NCI-H2196 (cell line): ENCODE data around the gene RGS7.
"Not testable (repeated sequence)": the region's sequence is repeated elsewhere in the genome, so short reads cannot be mapped to it uniquely, and the experiment has no call there.

Source experiments
- DNase-seq: peaks from one replicate; lab custom pipeline; 2025; ENCODE audit not compliant: unreplicated experiment; lab: John Stamatoyannopoulos, UW

The RGS7 gene

DNA sequence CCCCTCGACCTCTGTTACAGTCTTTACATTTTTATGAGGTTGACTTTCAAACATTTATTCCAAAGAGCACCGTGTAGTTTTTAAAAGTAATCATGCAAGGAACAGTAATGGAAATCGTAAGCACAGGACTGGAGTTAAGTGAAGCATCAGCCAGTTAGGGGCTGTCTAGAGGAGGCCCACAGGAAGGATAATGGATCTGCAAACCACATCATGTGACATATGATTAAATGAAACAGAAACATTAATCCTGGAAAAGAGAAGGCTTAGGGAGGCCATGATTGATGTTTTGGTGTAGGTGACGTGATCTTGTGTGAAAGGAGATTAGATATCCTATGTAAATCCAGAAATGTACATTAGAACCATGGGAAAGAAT lies 25.0 kb downstream of the RGS7 start:
- DNase-seq, result no peak

DNA sequence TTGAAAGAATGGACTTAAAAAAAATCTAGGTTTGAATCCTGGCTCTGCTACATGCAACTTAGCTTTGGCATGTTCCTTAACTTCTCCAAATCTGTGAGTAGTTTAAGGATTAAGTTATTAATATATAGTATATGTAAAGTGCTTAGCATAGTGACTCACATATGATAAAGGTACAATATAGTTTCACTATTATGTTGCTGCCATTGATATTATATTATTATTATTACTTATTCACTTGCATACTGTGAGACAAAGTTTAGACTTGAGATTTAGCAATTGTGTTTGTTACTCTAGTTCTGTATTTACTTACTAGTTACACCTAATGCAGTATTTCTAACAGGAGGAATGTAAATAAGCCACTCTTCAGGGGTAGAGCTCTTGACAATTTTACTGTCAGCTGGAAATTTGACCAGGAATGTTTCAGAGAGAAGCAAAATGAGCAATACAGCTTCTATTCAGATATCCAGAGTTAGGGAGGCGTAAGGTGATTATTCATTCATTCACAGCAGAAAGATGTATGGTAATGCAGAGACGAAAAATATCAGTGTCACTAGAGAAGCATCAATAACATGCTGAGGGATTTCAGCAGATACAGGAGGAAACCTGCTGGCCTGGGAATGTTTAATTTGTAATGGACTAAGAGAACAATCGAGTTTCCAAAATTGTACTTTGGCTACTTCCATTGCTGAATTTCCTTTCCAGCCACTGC lies 25.5 kb downstream of the RGS7 start:
- DNase-seq, result no peak

DNA sequence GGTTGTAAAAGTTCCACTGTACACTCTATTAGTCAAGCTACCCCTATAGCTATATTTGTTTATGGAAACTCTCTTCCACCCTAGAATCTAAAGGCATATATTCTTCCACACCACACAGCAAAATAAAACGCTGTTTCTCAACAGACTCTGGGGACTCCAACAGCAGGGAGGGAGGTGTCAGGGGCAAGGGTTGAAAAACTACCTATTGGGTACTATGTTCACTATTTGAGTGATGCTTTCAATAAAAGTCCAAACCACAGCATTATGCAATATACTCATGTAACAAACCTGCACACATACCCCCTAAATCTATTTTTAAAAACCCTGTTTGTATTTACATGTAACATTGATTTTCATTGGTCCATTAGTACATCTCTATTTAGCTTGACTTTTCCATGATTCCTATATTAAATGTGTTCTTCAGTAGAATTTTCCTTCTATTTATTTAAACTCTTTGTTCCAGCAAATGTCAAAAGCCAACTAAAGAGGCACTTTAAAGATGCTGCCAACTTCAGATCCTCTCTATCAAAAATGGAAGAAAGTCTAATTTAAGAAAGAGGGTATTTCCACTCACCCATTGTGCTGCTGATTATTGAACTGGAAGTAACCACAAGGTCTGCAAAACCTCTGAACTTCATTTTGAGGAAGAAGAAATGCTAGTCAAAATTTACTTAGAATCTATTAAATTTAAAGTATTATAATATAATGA lies 26.2 kb downstream of the RGS7 start:
- no peak for DNase-seq

DNA sequence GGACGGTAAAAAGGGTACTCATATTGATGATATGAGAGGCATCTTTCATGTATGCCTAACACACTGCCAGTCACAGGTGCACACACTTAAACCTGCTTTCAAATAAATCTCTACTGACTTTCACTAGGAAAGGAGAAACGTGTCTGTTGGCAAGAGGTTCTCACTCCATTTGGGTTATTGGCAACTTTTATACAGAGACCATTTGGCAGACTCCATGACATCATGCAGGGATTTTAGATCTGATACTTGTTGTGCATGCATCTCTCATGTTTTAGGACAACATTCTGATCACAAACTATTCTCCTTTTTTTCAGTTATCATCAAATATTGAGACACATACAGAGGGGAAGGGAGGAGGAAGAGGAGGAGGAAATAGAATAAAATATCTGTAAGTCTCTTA lies 31.5 kb downstream of the RGS7 start:
- DNase-seq, result no peak

DNA sequence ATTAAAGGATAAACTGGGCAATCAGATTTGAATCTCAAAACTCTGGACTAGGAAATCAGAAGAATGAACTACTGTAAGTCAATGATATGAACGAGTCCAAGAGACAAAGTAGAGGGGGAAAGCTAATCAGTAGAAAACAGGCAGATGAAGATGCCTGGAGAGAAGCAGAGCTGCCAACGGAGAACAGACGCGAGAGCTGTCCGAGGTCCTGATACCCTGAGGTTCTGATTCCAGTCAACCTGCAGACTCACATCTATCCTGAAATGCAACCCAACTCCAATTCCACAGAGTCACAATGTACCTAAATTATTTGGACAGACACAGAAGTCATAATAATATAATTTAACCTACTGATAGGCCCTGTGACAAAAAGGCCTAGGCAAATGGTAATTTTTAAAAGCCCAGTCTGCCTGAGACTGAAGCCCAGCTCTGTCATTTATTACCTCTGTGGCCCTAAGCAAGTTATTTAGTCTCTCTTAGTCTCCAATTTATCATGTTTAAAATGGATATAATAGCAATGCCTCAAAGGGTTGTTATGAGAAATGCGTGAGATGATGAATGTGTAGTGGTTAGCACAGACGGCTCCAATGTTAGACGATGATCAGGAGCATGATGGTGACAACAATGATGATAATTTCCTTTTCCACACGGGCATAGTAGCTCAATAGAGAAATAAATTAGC lies 33.4 kb downstream of the RGS7 start:
- no peak for DNase-seq

DNA sequence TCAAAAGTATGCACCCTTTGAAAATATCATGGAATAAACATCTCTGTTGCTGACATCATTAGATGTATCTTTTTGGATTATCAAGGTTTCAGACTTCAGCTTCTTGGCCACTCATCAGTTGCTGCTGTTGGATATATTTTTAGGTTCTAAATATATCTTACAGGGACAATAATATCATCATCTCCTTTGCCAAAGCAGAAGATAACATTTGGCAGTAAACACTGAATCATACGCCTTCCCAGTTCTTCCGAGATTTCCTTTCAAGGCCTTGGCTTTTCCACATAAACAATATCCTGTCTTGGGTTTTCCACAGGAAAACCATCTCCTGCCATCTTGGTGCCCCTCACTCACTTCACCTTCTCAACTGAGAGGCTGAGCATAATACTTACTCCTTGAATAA lies 39.3 kb downstream of the RGS7 start:
- DNase-seq, result no peak

DNA sequence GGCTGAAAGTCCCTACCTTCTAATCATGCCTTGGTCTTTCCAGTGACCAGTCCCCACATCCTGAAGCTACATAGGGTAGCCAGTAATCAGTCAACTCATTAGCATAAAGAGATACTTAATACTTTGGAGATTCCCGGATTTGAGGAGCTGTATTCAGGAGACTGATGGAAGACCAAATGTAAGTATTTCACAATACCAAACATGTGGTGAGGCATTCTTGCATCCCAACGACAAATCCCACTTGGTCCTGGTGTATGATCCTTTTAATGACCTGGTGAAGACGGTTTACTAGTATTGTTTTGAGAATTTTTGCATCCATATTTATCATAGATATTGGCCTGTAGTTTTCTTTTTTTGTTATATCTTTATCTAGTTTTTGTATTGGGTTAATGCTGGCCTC lies 40.6 kb downstream of the RGS7 start:
- DNase-seq, result no peak

DNA sequence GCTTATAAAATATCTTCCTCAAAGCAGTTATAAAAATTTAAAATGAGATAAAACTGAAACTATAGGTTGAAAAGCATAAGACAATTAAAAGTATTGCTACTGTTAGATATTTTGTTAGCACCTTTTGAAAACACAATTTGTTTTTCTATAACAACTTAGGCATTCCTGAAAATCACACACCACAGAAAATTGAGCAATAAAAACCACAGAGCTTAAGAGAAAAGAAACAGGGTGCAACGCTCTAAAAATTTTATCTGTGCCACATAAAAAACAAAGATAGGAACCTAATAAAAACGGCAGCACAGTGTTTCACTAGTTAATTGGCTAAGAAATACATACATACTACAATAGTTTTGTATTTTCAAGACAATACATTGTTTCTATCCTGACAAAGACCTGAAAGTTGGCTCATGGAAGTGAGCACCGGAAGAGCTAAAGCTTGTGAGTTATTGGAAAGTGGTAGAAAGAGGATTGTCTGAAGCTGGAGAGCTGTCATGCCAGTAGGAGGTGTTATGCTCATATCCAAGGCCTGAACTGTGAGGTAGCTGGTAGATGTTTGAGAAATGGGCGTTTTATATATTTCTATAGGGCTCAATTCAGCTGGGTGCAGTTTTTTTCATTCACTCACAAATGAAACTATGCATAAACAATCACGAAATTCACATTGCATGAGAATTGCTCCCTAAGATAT lies 45.8 kb downstream of the RGS7 start:
- no peak for DNase-seq

DNA sequence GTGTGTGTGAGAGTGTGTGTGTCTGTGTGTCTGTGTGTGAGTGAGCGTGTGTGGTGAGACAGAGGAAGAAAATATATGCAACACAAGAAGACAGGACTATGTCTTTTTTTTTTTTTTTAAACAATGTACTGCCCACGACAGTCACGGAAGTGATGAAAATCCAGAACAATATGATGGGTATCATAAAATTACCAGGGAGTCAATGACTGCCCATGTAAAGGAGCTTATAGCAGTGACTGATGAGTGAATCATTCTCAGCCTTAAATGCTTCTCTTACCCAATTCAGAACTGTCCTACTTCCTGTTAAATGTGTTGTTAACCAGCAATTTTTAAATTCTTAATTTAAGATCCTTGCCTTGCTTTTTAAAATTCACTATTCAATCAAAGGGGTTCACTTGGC lies 46.6 kb downstream of the RGS7 start:
- DNase-seq, result no peak

DNA sequence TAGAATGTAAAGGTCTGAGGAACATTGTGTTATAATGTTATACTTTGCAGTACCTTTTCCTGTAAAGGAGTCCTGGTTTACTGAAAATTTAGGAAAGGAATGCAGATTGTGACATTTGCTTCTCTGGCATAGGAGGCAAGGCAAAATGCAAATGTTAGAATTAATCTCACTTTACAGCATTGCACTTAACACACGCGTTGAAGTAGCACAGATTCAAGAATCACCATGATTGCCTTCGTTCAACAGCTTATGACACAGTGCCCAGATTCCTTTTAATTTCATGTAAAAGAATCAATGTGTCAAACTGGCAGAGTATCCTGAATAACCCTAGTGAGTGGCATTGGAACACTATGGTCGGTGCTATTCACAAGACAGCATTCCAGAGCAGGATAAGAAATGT lies 47.4 kb downstream of the RGS7 start:
- no peak for DNase-seq

DNA sequence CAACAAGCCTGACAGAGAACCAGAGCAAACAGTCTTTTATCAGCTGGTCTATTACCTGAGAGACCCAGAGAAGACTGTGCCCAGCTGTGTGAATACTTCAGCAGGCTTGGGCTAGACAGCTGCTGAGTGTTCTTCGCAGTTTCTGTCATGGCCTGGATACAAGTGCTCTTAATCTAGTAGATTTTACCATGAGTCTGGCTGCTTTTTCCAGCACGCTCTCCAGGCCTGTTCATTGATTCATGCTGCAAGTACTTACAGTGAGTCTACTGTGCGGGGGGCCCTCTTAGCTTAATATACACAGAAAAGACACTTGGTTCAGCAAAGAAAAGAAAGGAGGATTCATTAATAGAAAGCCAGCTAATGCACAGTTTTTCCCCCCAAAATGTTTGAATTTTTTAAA lies 48.5 kb downstream of the RGS7 start:
- DNase-seq, result no peak

DNA sequence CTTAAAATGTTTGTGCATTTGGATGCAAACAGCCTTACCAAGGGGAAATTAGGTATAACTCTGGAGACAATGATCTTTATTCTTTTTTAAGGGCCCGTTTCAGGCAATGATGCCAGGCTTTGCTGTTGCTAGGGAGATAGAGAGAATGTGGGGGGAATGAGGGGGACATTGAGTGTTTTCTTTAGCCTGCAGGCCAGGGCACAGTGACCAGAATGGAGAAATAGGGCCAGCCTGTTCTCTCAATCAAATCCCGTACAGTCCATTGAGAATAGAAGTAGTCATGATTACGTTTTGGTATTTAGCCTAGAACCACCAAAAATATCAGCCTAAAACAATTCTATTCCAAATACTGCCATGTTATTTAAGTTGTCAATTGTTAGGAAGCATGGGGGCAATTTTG lies 49.0 kb downstream of the RGS7 start:
- no peak for DNase-seq

DNA sequence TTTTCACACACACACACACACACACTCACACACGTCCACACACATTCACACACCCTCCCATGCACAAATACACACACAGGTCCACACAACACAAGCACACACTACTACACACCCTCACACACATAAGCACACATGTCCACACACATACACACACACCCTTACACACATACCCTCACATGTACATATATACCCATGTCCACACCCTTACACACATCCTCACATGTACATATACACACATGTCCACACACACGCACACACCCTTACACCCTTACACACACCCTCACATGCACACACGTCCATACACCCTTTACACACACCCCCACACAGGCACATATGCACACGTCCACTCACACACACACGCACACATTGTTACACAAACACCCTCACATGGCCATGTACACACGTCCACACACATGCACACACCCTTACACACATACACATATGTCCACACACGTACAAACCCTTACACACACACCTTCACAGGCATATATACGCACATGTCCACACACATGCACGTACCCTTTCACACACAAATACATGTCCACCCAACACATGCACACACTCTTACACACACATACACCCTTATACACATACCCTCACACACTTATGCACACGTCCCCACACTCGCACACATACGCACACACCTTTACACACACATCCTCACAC lies 50.7 kb downstream of the RGS7 start:
- no peak for DNase-seq

DNA sequence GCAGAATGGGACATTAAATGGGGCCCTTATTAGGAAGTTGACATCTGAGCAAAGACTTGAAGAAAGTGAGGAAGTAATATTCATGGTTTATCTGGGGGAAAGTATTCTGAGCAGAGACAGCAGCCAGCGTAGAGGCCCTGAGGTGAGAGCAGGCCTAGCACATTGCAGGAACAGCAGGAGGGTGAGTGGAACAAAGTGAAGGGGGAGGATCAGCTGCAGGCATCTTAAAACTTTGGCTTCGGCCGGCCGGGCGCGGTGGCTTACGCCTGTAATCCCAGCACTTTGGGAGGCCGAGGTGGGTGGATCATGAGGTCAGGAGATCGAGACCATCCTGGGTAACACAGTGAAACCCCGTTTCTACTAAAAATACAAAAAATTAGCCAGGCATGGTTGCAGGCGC lies 55.0 kb downstream of the RGS7 start:
- DNase-seq, result not testable (repeated sequence)

DNA sequence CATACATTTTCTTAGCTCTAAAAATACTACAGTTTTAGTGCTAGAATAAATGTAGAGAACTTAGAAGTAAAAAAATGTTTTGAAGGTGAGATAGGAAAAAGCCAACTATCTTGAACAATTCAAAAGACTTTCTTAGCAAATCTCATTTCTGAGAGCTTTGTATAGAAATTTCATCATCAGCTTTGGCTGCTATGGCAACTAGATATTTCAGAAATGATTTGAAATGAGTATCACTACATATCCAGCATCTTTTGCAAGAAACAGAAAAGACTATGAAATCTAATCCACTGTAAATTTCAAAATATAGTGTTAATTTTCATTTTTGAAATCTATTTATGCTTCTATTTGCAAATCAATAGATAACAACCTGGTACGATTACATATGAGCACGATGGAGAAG lies 57.7 kb downstream of the RGS7 start:
- no peak for DNase-seq

DNA sequence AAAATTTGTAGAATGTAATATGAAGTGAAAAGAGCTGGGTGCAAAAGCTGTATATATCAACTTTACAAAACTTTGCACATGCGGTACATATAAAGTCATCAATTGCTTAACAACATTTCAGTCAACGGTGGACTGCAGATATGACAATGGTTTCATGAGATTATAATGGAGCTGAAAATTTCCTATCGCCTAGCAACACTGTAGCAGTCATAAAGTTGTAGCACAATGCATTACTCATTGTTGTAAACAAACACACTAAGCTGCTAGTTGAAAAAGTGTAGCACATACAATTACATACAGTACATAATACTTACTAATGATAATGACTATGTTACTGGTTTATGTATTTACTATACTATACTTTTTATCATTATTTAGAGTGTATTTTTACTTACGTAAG lies 64.0 kb downstream of the RGS7 start:
- DNase-seq, result no peak

DNA sequence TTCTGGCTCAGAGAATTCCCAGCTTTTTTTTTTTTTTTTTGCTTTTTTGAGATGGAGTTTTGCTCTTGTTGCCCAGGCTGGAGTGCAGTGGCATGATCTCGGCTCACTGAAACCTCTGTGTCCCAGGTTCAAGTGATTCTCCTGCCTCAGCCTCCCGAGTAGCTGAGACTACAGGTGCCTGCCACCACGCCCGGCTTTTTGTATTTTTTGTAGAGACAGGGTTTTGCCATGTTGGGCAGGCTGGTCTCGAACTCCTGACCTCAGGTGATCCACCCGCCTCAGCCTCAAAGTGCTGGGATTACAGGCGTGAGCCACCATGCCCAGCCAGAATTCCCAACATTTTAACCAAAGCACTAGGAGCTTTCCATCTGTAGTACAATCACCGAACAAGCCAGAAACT lies 65.5 kb downstream of the RGS7 start:
- DNase-seq, result not testable (repeated sequence)

DNA sequence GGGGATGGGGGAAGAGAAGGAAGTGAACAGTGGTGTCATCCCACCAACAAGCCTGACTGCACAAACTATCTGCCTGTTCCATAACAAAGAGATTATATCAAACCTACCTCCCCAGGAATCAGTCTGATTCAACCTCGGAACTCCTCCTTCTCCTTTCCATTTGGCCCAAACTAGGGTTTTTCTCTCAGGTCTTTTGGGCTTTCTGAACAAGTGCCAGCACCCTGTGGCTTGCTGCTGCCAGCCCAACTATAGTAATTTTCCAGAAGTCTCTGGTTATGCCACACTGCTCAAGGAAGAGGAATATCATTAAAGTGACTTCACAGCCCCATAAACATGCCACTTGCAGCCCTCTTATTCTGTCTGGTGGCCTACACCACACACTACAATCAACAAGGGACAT lies 70.5 kb downstream of the RGS7 start:
- DNase-seq, result no peak

DNA sequence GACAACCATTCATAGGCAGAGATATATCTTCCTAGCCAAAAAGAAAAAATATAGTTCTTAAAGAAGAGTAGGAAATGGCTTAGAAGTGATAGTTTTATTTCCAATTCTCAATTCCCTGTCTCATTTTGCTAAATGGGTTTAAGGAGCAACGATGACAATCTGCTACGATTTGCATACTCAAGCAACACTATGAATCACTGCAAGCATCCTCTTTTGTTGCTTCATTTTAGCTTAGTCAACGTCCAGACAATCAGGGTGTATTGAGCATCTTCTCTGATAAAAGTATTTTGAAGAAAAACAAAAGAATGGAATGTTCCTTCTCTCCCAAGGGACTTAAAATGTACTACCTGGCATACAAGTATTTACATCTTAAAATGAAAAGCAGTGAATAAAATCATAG lies 80.6 kb downstream of the RGS7 start:
- no peak for DNase-seq

DNA sequence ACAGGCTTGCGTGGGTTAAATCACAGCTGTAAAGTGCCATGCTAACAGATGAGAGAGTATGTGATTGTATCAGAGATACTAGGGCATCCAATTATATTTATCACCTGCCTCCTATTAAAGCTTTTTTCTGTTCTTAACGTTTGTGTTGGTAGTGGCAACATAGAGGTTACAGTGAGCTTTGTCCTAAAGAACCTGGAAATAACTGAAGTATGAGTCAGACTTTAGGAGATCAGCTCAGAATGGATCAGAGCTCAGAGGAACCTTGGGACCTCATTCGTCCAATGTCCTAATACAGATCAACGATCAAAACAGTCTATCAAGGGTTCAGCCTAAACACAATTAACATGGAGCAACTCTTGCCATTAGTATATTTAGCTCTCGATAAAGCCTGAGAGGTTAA lies 81.0 kb downstream of the RGS7 start:
- no peak for DNase-seq

DNA sequence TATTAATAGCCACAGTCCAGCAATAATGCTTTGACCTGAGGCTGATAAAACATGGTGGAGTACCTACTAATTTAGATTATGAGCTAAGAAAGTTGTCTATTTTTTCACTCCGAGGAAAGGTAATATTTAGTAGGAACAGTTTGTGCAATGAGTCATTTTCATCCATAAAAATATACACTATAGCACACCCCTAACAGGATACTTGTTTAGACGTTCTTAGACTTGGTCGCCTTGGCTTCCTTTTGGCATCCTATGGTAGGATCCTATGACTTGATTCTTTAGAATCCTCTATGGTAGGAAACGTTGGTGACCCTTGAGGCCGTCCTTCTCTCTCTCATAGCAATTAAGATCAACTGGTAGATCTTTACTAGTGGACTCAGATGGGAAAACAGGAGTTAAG lies 81.8 kb downstream of the RGS7 start:
- DNase-seq, result no peak
